Mammary epithelial cell (primary cell): ENCODE measurements around the gene PASK.

ENCODE experiments used
- EZH2 ChIP-seq: IDR thresholded peaks from 2 replicates; pipeline ENCODE4 v1.6.1; 2012; ENCODE audit warnings: low read length, inconsistent platforms, borderline replicate concordance
- TF ChIP-seq, protein P1 (sequence below), 2 donors: IDR thresholded peaks in 1 of 2; conservative IDR thresholded peaks in 1 of 2; 2 replicates each; pipeline ENCODE4 v1.5.1; 2011 to 2012; ENCODE audit warnings: inconsistent platforms in 2 of 2, low read length in 2 of 2, mild to moderate bottlenecking in 2 of 2, control low read depth in 1 of 2, low read depth in 1 of 2; ENCODE audit not compliant: insufficient read depth in 1 of 2; ENCODE audit errors: extremely low read depth in 1 of 2

DNA sequence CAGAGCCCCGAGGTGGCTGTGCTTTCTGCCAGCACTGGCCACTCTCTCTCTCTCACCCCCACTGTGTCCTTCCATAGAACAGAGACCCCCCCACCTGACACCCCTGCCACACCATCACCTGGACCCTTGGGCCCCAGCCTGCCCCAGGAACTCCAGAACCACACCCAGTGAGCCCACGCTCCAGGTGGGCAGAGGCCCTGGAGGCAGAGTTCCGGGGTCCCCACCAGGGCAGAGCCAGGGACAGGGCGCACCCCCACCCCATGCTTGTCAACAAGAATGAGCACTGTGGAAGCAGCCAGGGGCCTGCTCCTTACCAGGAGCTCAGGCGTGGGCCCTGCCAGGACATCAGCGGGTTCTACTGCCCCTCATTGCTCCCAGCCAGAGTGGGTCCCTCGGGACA, 14.6 kb downstream of the PASK start:
- TF ChIP-seq EZH2: no peak
- TF ChIP-seq, protein P1, sequence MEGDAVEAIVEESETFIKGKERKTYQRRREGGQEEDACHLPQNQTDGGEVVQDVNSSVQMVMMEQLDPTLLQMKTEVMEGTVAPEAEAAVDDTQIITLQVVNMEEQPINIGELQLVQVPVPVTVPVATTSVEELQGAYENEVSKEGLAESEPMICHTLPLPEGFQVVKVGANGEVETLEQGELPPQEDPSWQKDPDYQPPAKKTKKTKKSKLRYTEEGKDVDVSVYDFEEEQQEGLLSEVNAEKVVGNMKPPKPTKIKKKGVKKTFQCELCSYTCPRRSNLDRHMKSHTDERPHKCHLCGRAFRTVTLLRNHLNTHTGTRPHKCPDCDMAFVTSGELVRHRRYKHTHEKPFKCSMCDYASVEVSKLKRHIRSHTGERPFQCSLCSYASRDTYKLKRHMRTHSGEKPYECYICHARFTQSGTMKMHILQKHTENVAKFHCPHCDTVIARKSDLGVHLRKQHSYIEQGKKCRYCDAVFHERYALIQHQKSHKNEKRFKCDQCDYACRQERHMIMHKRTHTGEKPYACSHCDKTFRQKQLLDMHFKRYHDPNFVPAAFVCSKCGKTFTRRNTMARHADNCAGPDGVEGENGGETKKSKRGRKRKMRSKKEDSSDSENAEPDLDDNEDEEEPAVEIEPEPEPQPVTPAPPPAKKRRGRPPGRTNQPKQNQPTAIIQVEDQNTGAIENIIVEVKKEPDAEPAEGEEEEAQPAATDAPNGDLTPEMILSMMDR (conservative IDR thresholded peaks at IDR 0.05 in 1 of 2, IDR thresholded peaks at IDR 0.05 in 1 of 2; ENCODE audit: extremely low read depth in 1 of 2, insufficient read depth in 1 of 2, low read depth in 1 of 2, low read length in 2 of 2): no peak
